DMS153 treated with DMSO at 0.1 percent for 48 hours (cell line): ENCODE data around the gene TMEM38A.
"Not testable (repeated sequence)": the region's sequence is repeated elsewhere in the genome, so short reads cannot be mapped to it uniquely, and the experiment has no call there.

Experiments used
- DNase-seq: peaks from one replicate; lab custom pipeline; 2025; ENCODE audit not compliant: unreplicated experiment; lab: John Stamatoyannopoulos, UW

TMEM38A gene

DNA sequence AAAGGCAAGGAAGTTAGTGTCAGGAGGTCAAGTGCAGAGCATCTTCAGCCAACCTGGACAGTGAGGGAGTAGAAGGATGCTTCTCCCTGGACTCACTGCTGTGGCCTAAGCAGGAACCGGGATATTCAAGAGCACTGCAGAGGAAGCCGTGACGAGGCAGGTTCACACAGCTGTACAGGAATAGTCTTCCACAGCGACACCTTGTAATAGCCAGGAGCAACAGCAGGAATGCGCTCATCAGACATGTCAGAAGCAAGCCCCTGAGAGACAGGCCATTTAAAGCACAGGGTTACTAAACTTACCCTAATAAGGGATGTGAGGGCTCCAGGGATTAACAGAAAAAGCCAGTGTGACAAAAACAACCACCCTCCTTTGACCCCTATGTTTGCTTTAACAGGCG is 29.5 kb upstream of the TMEM38A start:
- no peak for DNase-seq

DNA sequence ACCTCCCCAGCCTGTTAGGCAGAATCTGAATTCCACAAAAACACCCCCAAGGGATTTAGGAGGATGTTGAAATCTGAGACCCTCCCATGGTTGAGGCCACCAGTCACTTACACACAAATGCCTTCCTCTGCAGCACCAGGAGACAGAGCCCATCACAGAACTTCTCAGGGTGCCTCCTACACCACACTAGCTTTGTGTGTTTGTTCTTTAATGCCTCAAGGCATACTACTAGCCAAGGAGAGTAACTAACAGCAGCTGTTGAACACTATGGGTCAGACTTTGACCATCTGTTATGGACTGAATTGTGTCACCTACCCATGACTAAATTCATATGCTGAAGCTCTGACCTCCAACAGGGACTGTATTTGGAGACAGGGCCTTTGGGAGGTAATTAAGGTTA is 23.4 kb upstream of the TMEM38A start:
- no peak for DNase-seq

DNA sequence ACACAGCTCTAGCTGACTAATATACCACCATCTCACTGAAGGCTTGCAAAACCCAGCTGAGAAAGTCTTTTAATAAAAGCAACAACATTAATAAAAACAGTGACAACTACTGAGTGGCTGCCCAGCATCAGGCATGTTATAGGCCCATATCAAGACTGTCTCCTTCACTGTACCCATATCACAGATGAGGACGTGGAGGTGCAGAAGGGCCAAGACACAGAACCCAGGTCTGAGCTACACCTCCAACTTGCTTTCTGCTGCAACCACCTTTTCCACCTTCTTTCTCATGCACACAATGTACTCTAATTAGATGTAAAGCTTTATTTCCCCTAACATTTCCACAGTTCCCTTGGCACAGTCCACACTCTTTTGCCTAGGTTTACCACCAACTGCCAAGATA is 22.3 kb upstream of the TMEM38A start:
- no peak for DNase-seq

DNA sequence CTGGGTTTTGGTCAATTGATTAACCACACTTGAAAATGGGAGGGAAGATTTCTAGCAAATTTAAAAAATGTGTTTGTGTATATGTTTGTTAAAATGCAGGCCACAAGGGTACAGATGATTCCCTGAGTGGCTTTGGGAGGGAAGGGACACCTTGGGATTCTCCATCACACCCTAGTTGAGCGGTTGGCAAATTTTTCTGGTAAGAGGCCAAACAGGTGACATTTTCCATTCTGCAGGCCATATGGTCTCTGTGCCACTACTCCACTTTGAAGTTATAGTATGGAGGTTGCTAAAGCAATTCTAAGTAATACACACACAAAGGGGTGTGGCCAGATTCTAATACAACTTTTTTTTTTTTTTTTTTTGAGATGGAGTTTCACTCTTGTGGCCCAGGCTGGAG is 20.0 kb upstream of the TMEM38A start:
- DNase-seq, result no peak

DNA sequence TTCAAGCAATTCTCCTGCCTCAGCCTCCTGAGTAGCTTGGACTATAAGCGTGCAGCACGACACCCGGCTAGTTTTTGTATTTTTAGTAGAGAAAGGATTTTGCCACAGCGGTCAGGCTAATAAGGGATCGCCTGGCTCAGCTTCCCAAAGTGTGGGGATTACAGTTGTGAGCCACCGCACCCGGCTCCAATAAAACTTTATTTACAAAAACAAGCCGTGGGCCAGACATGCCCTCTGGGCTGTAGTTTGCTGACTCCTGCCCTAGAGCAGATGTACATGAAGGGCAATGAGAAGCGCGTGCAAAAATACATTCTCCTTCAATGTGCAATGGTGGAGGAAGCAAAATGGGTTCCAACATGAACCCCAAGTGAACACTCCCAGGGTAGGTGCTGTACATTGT is 19.2 kb upstream of the TMEM38A start:
- DNase-seq, result no peak

DNA sequence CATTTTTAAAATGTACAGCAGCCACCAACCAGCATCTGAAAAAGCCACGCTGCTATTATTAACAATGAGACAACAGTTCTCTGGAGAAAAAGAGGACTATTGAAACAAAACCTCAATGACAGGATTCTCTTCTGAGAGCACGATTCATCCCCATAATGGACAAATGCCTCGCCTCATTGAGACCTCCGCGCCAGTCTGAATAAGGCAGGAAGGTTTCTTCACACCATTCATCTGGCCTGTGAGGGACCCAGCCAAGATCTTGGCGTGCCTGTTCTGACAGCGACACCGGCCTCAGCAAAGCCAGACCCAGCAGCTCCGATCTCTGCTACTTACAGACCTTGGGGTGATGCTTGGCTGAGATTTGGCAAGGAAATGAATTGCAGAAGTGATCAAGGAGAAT is 15.8 kb upstream of the TMEM38A start:
- no peak for DNase-seq

DNA sequence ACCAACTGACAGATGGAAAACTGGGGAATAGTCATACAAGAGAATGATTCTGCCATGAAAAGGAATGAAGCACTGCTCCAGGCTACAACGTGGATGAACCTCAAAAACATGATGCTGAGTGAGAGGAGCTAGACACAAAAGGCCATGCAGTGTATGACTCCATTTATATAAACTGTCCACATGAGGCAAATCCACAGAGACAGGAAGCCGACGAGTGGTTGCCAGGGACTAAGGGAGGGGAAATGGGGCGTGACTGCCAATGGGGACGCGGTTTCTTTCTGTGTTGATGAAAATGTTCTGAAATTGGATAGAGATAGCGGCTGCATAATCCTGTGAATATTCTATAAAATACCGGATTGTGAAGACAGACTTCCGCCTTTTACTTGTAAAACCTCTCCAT is 11.2 kb upstream of the TMEM38A start:
- no peak for DNase-seq

DNA sequence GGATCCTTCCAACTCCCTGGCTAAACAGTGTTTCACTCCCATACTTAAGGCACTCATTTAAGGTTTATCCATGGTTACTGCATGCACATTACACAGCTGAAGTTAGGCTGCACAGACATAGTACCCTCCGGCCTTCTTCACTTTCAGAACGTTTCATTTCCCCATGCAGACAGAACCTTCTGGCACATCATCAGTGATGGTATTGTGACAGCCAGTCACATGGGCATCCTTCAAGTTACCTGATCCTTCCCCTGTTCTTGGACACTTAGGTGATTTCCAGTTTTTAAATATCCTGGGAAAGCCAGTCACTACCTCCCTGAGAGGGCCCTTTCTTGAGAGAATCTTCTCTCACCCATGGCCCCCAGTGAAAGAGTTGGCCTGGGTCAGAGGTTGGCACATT is 10.1 kb upstream of the TMEM38A start:
- DNase-seq, result no peak

DNA sequence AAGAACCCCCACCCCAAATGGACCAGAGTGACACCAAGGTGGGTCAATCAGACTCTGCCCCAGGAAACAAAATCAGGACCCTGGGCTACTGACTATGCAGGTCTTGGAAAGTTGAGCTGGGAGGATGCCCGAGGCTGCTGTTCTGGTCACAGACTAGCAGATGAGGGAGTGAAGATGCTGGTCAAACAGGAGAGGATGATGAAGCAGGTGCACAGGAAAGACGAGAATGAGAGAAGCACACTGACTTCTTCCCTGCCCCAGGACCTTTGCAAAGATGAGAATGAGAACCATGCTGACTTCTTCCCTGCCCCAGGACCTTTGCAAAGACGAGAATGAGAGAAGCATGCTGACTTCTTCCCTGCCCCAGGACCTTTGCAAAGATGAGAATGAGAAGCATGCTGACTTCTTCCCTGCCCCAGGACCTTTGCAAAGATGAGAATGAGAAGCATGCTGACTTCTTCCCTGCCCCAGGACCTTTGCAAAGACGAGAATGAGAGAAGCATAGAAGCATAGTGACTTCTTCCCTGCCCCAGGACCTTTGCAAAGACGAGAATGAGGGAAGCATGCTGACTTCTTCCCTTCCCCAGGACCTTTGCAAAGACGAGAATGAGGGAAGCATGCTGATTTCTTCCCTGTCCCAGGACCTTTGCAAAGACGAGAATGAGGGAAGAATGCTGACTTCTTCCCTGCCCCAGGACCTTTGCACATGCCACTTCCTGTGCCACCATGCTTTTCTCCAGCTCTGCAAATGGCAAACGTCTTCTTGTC is 9.3 kb upstream of the TMEM38A start:
- DNase-seq, result not testable (repeated sequence)

DNA sequence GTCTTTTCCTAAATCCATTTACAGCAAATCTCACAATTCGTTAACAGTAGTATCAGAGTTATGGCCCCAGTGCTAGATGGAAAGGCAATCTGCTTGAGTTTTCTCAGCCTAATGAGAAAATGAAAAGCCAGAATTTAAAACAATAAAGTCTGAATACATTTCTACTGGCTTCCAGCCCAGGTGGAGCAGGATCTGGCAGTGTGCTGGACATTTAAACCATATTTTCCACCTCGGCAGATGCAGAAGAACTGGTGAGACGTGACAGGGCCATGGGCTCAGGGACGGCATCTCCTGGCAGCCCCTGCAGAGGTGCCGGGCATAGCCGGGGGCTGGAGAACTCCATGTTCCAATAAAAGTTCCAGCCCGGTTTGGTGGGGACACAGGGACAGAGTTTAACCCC is 8.1 kb upstream of the TMEM38A start:
- no peak for DNase-seq

DNA sequence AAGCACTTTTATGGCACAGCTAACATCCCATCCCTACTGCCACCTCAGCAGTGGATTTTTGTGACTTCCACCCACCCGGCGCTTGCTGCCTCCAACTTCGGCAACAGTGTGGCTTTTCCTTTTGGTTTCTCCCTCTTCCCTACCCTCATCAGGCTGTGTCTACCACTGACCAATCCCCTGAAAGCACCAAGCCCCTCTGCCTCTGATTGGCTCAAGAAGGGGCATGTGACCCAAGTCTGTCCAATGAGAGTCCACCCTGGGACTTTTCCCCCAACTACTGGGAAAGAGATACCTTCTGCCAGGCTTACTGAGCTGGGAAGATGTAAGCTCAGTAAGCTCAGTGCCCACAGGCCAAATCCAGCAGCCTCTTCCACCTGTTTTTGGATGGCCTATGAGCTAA is 6.8 kb upstream of the TMEM38A start:
- no peak for DNase-seq

DNA sequence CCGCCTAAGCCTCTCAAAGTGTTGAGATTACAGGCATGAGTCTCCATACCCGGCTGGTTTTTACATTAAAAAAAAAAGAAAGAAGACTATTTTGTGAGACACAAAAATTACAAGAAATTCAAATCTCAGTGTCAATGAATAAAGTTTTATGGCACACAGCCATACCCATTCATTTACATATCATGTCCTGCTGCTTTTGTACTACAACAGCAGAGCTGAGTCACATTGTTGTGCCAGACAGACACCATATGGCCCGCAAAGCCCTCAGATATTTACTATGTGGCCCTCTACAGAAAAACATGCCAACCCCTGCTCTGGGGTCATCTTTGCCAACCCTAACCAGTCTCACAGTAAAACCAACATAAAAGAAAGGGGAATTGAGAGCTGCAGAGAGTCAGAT is 6.3 kb upstream of the TMEM38A start:
- DNase-seq, result no peak

DNA sequence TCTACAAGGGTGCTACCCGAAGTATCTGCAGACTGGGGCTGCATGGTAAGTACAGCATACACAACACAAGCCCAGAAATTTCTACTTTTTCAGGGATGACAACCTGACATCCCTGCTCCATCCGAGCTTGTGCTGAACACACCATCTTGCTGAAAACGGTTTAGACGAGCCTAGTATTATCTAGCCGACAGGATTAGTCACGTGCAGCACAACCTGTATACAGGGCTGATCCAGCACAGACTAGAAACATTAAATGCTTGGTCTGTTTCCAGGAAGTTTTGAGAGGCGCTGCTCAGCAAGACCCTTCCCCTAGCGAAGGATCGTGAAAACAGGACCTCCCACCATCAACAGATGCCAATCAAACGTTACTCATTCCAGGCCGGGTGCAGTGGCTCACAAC is 5.2 kb upstream of the TMEM38A start:
- no peak for DNase-seq

DNA sequence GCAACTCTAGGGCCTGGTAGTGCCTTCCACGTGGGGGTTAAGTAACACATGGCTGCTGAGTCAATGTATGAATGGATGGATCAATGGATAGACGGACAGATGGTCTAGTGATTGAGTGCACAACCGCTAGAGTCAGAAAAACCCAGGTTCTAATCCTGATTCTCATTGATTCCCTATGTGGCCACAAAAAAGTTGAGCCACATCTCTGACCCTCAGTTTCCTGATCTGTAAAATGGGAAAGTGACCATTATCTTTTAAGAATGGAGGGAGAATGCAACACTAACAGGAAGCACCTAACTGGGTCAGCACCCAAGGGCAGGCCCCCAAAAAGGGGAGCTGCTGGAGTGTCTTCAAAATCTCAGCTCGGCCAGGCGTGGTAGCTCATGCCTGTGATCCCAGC is 3.6 kb upstream of the TMEM38A start:
- DNase-seq, result no peak

DNA sequence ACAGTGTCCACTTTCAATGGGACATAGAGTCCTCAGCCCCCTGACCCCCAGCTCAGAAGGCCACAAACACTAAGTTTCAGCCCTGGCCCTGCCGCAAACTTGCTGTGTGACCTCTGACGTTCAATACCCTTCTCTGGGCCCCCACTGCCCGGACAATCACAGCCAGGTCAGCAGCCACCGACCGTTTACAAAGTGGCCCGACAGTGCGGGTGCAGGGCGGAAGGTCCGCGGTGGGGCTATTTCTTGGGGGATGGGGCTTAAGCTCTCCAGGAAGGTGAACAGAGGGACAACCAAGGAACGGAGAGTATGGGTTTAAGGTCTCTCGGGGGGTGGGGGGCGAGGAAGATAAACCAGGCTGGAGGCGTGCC is 1.5 kb upstream of the TMEM38A start:
- no peak for DNase-seq

DNA sequence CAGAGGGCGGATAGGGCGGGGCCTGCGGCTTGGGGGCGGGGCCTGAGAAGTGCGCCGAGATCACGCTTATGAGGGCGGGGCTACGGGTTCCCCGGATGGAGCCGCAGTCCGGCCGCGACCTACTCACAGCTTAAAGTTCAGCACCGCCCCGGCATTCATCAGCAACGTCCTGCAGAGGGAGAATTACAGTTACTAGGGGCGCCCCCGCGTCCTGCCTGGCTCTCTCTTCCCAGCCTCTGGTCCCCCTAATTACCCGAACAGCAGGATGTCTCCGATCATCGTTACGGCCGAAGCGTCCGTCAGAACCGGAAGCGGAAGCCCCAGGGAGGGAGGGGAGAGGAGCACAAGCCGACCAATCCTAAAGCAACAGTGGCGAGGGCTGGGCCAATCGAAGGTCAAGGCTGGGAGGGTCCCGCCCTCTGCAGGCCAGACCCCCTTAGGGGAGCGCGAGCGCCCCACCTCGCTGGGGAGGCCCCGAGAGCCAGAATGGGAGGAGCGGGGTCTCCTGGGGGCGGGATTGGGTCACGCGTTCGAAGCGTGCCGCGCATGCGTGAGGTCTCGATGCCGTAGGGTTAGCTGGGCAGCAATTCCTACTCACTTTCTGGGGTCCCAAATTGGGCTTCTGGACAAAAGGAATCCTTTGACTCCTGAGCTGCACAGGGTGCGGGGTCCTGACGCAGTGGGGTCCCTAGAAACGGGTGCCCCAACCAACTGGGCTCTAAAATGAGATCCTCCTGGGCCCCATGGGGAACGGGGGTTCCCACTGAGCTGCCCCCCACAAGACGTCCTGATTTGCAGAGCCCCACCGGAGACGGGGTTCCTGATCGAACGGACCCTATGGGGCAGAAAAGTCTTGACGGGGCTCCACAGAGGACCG is 869 bp upstream of the TMEM38A start, which contains the start of gene SMIM7:
TSS of gene SMIM7 (minus strand) at position 313 of the 877 bp plus-strand sequence. CDS start at position 279, 34 bp downstream.
- peak; percentile 90 for DNase-seq

DNA sequence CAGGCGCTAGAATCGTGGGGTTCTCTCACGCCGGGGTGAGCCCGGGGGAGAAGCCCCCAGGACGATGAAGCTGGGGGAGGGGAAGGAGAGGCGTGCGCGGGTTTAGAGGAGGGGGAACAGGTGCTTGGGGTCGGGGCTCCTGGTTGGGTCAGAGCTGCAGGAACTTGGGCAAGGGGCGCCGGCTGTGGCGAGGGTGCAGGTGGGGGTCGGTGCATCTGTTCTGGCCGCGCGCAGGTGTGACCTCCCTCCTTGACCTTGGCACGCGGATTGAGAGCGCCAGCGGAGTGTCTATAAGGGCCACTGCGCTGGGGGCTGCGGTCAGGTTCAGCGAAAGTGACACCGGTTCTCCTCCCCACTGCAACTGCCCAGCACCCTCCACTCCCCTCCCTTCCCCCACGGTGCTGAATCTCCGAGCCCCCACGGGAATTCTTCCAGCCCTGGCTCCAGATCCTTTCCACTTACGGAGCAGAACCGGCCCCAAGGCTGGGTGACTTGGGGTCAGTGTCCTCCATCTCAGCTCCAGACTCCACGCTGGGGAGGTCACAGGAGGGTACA is 618 bp downstream of the TMEM38A start:
- DNase-seq, result no peak

DNA sequence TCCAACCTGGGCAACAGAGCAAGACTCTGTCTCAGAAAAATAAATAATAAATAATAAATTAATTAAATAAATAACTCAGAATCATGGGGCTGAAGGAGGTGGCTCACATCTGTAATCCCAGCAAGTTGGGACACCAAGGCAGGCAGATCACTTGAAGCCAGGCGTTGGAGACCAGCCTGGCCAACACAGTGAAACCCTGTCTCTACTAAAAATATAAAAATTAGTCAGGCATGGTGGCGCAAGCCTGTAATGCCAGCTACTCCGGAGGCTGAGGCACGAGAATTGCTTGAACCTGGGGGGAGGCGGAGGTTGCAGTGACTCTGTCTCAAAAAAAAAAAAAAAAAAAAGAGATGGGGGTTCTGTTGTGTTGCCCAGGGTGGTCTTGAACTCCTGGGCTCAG is 7.2 kb downstream of the TMEM38A start:
- DNase-seq, result no peak

DNA sequence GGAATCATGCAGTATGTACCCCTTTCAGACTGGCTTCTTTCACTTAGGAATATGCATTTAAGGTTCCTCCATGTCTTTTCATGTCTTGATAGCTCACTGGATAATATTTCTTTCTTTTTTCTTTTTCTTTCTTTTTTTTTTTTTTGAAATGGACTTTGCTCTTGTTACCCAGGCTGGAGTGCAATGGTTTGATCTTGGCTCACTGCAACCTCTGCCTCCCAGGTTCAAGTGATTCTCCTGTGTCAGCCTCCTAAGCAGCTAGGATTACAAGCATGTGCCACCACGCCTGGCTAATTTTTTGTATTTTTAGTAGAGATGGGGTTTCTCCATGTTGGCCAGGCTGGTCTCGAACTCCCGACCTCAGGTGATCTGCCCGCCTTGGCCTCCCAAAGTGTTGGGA is 7.8 kb downstream of the TMEM38A start:
- DNase-seq, result not testable (repeated sequence)

DNA sequence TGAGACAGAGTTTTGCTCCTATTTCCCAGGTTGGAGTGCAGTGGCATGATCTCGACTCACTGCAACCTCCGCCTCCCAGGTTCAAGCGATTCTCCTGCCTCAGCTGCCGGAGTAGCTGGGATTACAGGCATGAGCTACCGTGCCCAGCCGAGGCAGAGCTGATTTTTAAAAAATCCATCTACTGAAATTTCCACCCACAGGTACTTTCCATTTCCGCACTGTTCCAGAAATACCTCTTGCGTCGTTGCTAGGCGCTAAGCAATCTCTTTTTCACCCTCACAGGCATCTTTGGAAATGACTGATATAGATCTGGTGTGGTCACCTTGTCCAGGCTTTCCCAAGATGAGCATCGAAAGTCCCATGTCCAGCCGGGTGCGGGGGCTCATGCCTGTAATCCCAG is 9.4 kb downstream of the TMEM38A start:
- DNase-seq, result no peak

DNA sequence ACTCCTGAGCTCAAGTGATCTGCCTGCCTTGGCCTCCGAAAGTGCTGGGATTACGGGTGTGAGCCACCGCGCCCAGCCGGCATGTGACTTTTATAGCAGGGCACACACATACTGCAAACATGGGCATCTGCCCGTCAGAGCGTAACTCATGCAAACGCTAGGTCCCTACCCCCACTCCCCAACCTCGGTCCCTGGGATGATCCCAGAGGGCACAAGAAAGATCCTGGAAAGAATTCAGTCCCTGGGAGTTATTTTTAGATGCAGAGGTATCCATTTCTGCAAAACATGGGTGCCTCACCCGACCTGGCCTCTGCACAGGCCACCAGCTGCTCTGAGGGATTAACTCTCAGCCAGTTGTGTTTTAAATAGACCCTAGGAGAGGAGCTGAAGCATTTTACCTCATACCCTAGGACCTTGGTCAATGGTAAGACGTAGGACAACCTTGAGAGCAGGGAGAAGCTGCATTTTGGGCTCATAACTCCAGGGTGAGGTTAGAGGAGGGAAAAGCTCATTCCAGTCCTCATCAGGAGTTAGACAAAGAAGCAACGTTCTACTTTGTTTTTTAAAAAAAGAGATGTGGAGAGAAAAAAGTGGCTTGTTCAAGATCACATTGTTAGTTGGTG is 10.8 kb downstream of the TMEM38A start:
- DNase-seq, result no peak

DNA sequence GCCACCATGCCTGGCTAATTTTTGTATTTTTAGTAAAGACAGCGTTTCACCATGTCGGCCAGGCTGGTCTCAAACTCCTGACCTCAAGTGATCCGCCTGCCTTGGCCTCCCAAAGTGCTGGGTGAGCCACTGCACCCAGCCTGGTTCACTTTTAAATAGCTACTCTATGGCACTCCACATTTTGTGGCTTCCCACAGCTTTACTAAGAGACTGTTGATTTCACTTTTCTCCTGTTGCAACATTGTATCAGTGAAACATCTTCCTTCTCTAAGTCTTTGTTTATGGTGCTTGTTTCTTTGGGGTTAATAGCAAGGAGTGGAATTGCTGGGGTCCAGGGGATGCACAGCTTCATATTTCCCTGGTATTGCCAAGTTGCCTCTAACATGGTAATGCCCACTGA is 12.3 kb downstream of the TMEM38A start:
- DNase-seq, result no peak
